WTC11 (cell line): ENCODE measurements around the gene ARHGAP18. TPM values are rescaled to one million over a fixed set of nuclear protein-coding genes. Genes with fewer than 3 reads are reported as not detected.

Experiments
- ATAC-seq: fragments of 200-7000 bp; cut with Tn5 transposase; 2 replicates; pipeline ENCODE4 v1.10.0; 2021; ENCODE audit warnings: mild to moderate bottlenecking, moderate library complexity
- CTCF ChIA-PET: fragments of 300-600 bp; sonication (Branson Sonifier 250); formaldehyde crosslinking; loops from one replicate; lab custom pipeline; 2021; ENCODE audit warnings: antibody characterized with exemption; lab: Charles Lee
- POLR2A ChIA-PET: fragments of 350-600 bp; sonication (Branson Sonifier 250); formaldehyde crosslinking; loops from one replicate; lab custom pipeline; 2021; ENCODE audit warnings: antibody characterized with exemption; lab: Charles Lee
- DNase-seq: peaks from one replicate; pipeline ENCODE4 v3.0.0; 2021; ENCODE audit warnings: low spot score
- H3K27ac Mint-ChIP-seq: 2 replicates; pipeline ENCODE4 v1.8.0; 2021; ENCODE audit warnings: mixed read lengths
- H3K27me3 Mint-ChIP-seq: 2 replicates; pipeline ENCODE4 v1.8.0; 2021; ENCODE audit warnings: low read depth, mild to moderate bottlenecking, moderate library complexity, mixed read lengths
- H3K36me3 Mint-ChIP-seq: 2 replicates; pipeline ENCODE4 v1.8.0; 2021; ENCODE audit warnings: mixed read lengths
- H3K4me1 Mint-ChIP-seq: 2 replicates; pipeline ENCODE4 v1.8.0; 2022; ENCODE audit warnings: mixed read lengths
- H3K4me3 Mint-ChIP-seq: 2 replicates; pipeline ENCODE4 v1.8.0; 2021; ENCODE audit warnings: mild to moderate bottlenecking, moderate library complexity, mixed read lengths
- H3K9me3 Mint-ChIP-seq: 2 replicates; pipeline ENCODE4 v1.8.0; 2021; ENCODE audit warnings: mixed read lengths
- CBFB ChIP-seq: sonication (generic); formaldehyde crosslinking; IDR thresholded peaks from 2 replicates; pipeline ENCODE4 v1.8.1; 2022; ENCODE audit warnings: mild to moderate bottlenecking, low read depth, missing genetic modification reagents
- GABPB1 ChIP-seq: sonication (generic); formaldehyde crosslinking; IDR thresholded peaks from 2 replicates; pipeline ENCODE4 v1.8.1; 2023; ENCODE audit warnings: mild to moderate bottlenecking, missing genetic modification reagents
- HMGA2 ChIP-seq: fragments of 250-450 bp; sonication (Bioruptor Pico); IDR thresholded peaks from 2 replicates; pipeline ENCODE4 v1.4.0; 2021; ENCODE audit warnings: mild to moderate bottlenecking, moderate library complexity
- MYBL2 ChIP-seq: sonication (generic); formaldehyde crosslinking; IDR thresholded peaks from 2 replicates; pipeline ENCODE4 v1.8.1; 2023; ENCODE audit warnings: mild to moderate bottlenecking, moderate library complexity, missing genetic modification reagents
- NFYB ChIP-seq: sonication (generic); formaldehyde crosslinking; conservative IDR thresholded peaks from 2 replicates; pipeline ENCODE4 v1.8.0; 2022; ENCODE audit warnings: low read depth, missing genetic modification reagents
- OVOL2 ChIP-seq: fragments of 250-450 bp; sonication (Bioruptor Pico); IDR thresholded peaks from 2 replicates; pipeline ENCODE4 v1.9.0; 2021; ENCODE audit warnings: mild to moderate bottlenecking, borderline replicate concordance
- PRRX2 ChIP-seq: fragments of 250-450 bp; sonication (Bioruptor Pico); IDR thresholded peaks from 2 replicates; pipeline ENCODE4 v1.8.0; 2021; ENCODE audit warnings: mild to moderate bottlenecking
- SP1 ChIP-seq: sonication (generic); formaldehyde crosslinking; conservative IDR thresholded peaks from 2 replicates; pipeline ENCODE4 v1.8.1; 2022; ENCODE audit warnings: missing genetic modification reagents
- TEAD4 ChIP-seq: sonication (generic); formaldehyde crosslinking; IDR thresholded peaks from 2 replicates; pipeline ENCODE4 v1.8.0; 2022; ENCODE audit warnings: mild to moderate bottlenecking, missing genetic modification reagents
- ZNF121 ChIP-seq: sonication (generic); formaldehyde crosslinking; IDR thresholded peaks from 2 replicates; pipeline ENCODE4 v1.8.0; 2023; ENCODE audit warnings: missing genetic modification reagents
- ZNF219 ChIP-seq: sonication (generic); formaldehyde crosslinking; IDR thresholded peaks from 2 replicates; pipeline ENCODE4 v1.8.0; 2023; ENCODE audit warnings: missing genetic modification reagents, mild to moderate bottlenecking, borderline replicate concordance
- ZNF423 ChIP-seq: fragments of 250-450 bp; sonication (Bioruptor Pico); IDR thresholded peaks from 2 replicates; pipeline ENCODE4 v2.1.2; 2022; ENCODE audit warnings: mild to moderate bottlenecking, moderate library complexity
- ZNF671 ChIP-seq: fragments of 250-450 bp; sonication (Bioruptor Pico); IDR thresholded peaks from 2 replicates; pipeline ENCODE4 v1.8.0; 2021; ENCODE audit warnings: mild to moderate bottlenecking
- total RNA-seq: library from RNA; stranded (reverse); gene quantifications from 3 replicates; pipeline ENCODE4 v1.2.3, GENCODE V29; 2021
- TF ChIP-seq, protein P1 (sequence below): sonication (generic); formaldehyde crosslinking; IDR thresholded peaks from 2 replicates; pipeline ENCODE4 v1.8.1; 2022; ENCODE audit warnings: mild to moderate bottlenecking, moderate library complexity, missing genetic modification reagents
- TF ChIP-seq, protein P2 (sequence below): fragments of 250-450 bp; sonication (Bioruptor Pico); IDR thresholded peaks from 2 replicates; pipeline ENCODE4 v1.9.0; 2021; ENCODE audit warnings: mild to moderate bottlenecking
- TF ChIP-seq, protein P3 (sequence below): sonication (generic); formaldehyde crosslinking; IDR thresholded peaks from 2 replicates; pipeline ENCODE4 v1.8.0; 2022; ENCODE audit warnings: missing genetic modification reagents
- TF ChIP-seq, protein P4 (sequence below): fragments of 250-450 bp; sonication (Bioruptor Pico); IDR thresholded peaks from 2 replicates; pipeline ENCODE4 v1.8.0; 2021; ENCODE audit warnings: mild to moderate bottlenecking
- TF ChIP-seq, protein P5 (sequence below): fragments of 250-450 bp; sonication (Bioruptor Pico); IDR thresholded peaks from 2 replicates; pipeline ENCODE4 v1.9.0; 2021; ENCODE audit warnings: mild to moderate bottlenecking

The ARHGAP18 gene
- total RNA-seq, 1 experiment from 2014 or later: 4.6 TPM

DNA sequence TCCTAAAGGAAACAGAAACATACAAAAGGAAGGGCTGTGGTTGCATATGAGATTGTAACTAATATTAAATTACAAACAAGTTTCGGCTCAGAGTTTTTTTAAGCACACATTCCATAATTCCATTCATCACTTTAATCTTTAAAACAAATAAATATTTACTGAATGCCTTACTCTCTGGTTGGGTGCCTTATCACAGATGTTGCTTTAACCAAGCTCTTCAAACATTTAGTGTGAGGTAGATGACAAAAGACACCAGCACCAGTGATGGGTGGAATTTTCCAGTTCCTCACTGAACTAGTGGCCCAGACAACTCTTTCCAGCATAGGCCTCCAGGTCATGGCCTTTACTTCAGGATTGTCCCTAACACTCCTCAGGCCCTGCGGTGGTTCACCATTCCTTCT, 58.7 kb downstream of the ARHGAP18 start:
- ChIA-PET CTCF (no interaction called here), POLR2A (no interaction called here)
- TF ChIP-seq PRRX2 (no peak), GABPB1 (CRISPR knock-in tag) (peak; percentile 58)
- peaks cover 11% of the 10 kb centered on the region for H3K4me1 Mint-ChIP-seq
- H3K9me3 Mint-ChIP-seq: no peaks in the 10 kb centered on the region
- H3K27me3 Mint-ChIP-seq: no peaks in the 10 kb centered on the region
- no peaks in the 10 kb centered on the region for H3K36me3 Mint-ChIP-seq
- DNase-seq (no peak), ATAC-seq (no peak)
- no peak overlapping the region for H3K4me3 Mint-ChIP-seq
- H3K27ac Mint-ChIP-seq: no peak overlapping the region

DNA sequence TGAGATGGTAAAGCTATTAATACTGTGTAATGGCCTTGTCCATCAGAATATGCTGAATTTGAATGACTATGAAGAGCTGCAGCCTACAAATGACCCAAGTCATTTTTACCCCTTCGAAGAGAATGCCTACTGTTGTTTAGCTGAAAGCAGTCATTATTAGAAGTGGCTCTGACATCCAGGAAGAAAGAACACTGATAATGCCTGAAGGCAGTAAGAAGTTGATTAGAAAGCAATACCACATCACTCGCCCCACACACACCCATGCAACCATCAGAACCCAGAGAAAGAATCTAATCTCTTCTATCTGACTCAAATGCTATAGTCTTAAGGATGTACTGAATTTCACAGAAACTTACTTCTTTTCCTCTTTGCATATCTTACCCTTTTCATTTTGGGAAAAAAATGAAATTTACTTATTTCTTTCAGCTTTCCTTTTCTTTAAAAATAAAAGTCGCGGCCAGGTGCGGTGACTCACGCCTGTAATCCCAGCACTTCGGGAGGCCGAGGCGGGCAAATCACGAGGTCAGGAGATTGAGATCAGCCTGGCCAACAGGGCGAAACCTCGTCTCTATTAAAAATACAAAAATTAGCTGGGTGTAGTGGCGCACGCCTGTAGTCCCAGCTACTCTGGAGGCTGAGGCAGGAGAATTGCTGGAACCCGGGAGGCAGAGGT, 61.0 kb downstream of the ARHGAP18 start:
- H3K4me1 Mint-ChIP-seq: peaks cover 34% of the 10 kb centered on the region
- H3K27ac Mint-ChIP-seq: peak overlapping the region; percentile 47
- no peak for ATAC-seq
- TF ChIP-seq, protein P1, sequence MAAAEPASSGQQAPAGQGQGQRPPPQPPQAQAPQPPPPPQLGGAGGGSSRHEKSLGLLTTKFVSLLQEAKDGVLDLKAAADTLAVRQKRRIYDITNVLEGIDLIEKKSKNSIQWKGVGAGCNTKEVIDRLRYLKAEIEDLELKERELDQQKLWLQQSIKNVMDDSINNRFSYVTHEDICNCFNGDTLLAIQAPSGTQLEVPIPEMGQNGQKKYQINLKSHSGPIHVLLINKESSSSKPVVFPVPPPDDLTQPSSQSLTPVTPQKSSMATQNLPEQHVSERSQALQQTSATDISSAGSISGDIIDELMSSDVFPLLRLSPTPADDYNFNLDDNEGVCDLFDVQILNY: no peak
- TF ChIP-seq, protein P2, sequence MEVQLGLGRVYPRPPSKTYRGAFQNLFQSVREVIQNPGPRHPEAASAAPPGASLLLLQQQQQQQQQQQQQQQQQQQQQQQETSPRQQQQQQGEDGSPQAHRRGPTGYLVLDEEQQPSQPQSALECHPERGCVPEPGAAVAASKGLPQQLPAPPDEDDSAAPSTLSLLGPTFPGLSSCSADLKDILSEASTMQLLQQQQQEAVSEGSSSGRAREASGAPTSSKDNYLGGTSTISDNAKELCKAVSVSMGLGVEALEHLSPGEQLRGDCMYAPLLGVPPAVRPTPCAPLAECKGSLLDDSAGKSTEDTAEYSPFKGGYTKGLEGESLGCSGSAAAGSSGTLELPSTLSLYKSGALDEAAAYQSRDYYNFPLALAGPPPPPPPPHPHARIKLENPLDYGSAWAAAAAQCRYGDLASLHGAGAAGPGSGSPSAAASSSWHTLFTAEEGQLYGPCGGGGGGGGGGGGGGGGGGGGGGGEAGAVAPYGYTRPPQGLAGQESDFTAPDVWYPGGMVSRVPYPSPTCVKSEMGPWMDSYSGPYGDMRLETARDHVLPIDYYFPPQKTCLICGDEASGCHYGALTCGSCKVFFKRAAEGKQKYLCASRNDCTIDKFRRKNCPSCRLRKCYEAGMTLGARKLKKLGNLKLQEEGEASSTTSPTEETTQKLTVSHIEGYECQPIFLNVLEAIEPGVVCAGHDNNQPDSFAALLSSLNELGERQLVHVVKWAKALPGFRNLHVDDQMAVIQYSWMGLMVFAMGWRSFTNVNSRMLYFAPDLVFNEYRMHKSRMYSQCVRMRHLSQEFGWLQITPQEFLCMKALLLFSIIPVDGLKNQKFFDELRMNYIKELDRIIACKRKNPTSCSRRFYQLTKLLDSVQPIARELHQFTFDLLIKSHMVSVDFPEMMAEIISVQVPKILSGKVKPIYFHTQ (CRISPR knock-in tag): no peak
- TF ChIP-seq ZNF121 (no peak), HMGA2 (CRISPR knock-in tag) (no peak), ZNF671 (CRISPR knock-in tag) (no peak), TEAD4 (CRISPR knock-in tag) (no peak), OVOL2 (CRISPR knock-in tag) (no peak), PRRX2 (no peak), ZNF219 (no peak), CBFB (CRISPR knock-in tag) (no peak), NFYB (no peak), MYBL2 (no peak), ZNF423 (CRISPR knock-in tag) (no peak), SP1 (CRISPR knock-in tag) (no peak)
- TF ChIP-seq, protein P3, sequence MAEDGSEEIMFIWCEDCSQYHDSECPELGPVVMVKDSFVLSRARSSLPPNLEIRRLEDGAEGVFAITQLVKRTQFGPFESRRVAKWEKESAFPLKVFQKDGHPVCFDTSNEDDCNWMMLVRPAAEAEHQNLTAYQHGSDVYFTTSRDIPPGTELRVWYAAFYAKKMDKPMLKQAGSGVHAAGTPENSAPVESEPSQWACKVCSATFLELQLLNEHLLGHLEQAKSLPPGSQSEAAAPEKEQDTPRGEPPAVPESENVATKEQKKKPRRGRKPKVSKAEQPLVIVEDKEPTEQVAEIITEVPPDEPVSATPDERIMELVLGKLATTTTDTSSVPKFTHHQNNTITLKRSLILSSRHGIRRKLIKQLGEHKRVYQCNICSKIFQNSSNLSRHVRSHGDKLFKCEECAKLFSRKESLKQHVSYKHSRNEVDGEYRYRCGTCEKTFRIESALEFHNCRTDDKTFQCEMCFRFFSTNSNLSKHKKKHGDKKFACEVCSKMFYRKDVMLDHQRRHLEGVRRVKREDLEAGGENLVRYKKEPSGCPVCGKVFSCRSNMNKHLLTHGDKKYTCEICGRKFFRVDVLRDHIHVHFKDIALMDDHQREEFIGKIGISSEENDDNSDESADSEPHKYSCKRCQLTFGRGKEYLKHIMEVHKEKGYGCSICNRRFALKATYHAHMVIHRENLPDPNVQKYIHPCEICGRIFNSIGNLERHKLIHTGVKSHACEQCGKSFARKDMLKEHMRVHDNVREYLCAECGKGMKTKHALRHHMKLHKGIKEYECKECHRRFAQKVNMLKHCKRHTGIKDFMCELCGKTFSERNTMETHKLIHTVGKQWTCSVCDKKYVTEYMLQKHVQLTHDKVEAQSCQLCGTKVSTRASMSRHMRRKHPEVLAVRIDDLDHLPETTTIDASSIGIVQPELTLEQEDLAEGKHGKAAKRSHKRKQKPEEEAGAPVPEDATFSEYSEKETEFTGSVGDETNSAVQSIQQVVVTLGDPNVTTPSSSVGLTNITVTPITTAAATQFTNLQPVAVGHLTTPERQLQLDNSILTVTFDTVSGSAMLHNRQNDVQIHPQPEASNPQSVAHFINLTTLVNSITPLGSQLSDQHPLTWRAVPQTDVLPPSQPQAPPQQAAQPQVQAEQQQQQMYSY (CRISPR knock-in tag): no peak
- TF ChIP-seq, protein P4, sequence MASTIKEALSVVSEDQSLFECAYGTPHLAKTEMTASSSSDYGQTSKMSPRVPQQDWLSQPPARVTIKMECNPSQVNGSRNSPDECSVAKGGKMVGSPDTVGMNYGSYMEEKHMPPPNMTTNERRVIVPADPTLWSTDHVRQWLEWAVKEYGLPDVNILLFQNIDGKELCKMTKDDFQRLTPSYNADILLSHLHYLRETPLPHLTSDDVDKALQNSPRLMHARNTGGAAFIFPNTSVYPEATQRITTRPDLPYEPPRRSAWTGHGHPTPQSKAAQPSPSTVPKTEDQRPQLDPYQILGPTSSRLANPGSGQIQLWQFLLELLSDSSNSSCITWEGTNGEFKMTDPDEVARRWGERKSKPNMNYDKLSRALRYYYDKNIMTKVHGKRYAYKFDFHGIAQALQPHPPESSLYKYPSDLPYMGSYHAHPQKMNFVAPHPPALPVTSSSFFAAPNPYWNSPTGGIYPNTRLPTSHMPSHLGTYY (CRISPR knock-in tag): no peak
- TF ChIP-seq, protein P5, sequence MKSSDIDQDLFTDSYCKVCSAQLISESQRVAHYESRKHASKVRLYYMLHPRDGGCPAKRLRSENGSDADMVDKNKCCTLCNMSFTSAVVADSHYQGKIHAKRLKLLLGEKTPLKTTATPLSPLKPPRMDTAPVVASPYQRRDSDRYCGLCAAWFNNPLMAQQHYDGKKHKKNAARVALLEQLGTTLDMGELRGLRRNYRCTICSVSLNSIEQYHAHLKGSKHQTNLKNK: no peak
- no peak for DNase-seq
- no peaks in the 10 kb centered on the region for H3K27me3 Mint-ChIP-seq
- ChIA-PET CTCF (interaction anchor here (0.6 to 0.7 kb wide), 2 partner anchors 48 to 343 kb away, joined by 3 to 5 read pairs; no protein-coding TSS in a partner anchor), POLR2A (no interaction called here)
- H3K4me3 Mint-ChIP-seq: no peak overlapping the region
- H3K9me3 Mint-ChIP-seq: no peaks in the 10 kb centered on the region
- no peaks in the 10 kb centered on the region for H3K36me3 Mint-ChIP-seq
